ENCODE results near the gene DNER.

GRCh38 chr2:229714736-229715541 is 584 bp upstream of the DNER start:
- no peak for TF ChIP-seq POLR2AphosphoS5 (IDR thresholded peaks at IDR 0.05; ENCODE audit: low read depth, low read length)
- no peak for TF ChIP-seq CTCF (IDR thresholded peaks at IDR 0.05 in 2 of 3, conservative IDR thresholded peaks at IDR 0.05 in 1 of 3; ENCODE audit: borderline replicate concordance in 1 of 3, insufficient read depth in 1 of 3, low read depth in 2 of 3, low read length in 2 of 3)
- no peak for TF ChIP-seq SIN3A (IDR thresholded peaks at IDR 0.05; ENCODE audit: low read depth)
- TF ChIP-seq EZH2phosphoT487 (IDR thresholded peaks at IDR 0.05; ENCODE audit: borderline replicate concordance), result no peak
- no peak for TF ChIP-seq MAX (IDR thresholded peaks at IDR 0.05)
- no peak for TF ChIP-seq CEBPB (IDR thresholded peaks at IDR 0.05; ENCODE audit: low read depth)

Data from HCT116 (cell line).